Activated B cell treated with CpG ODN at 0.5 μM for 24 hours (primary cell): ENCODE measurements around the gene ARMH1. TPM values are rescaled to one million over a fixed set of nuclear protein-coding genes. Genes with fewer than 3 reads are reported as not detected.

Source experiments
- ATAC-seq: fragments of 200-7000 bp; cut with Tn5 transposase; one replicate; pipeline ENCODE4 v1.10.0; 2021; ENCODE audit warnings: low read depth, mild to moderate bottlenecking, moderate library complexity
- CTCF ChIA-PET: fragments of 350-600 bp; sonication (Branson Sonifier 250); formaldehyde crosslinking; loops from one replicate; lab custom pipeline; 2021; ENCODE audit warnings: antibody characterized with exemption; lab: Charles Lee
- POLR2A ChIA-PET: fragments of 350-600 bp; sonication (Branson Sonifier 250); formaldehyde crosslinking; loops from one replicate; lab custom pipeline; 2021; ENCODE audit warnings: antibody characterized with exemption; lab: Charles Lee
- DNase-seq: peaks from one replicate; pipeline ENCODE4 v3.0.0; 2022
- H3K27ac Mint-ChIP-seq: one replicate; pipeline ENCODE4 v1.8.0; 2020; ENCODE audit warnings: mixed read lengths
- H3K27me3 Mint-ChIP-seq: one replicate; pipeline ENCODE4 v1.8.0; 2021; ENCODE audit warnings: mixed read lengths
- H3K36me3 Mint-ChIP-seq: one replicate; pipeline ENCODE4 v1.8.0; 2021; ENCODE audit warnings: low read depth, mixed read lengths
- H3K4me1 Mint-ChIP-seq: one replicate; pipeline ENCODE4 v1.8.0; 2021; ENCODE audit warnings: mixed read lengths
- H3K4me3 Mint-ChIP-seq: one replicate; pipeline ENCODE4 v1.8.0; 2020; ENCODE audit warnings: mild to moderate bottlenecking, mixed read lengths
- H3K9me3 Mint-ChIP-seq: one replicate; pipeline ENCODE4 v1.8.0; 2020; ENCODE audit warnings: mixed read lengths
- CTCF ChIP-seq: fragments of 200-600 bp; IDR thresholded peaks from one replicate; pipeline ENCODE4 v1.8.0; 2022; ENCODE audit warnings: antibody characterized with exemption, mild to moderate bottlenecking
- intact Hi-C: fragments of 100-400 bp; cut with micrococcal nuclease; formaldehyde crosslinking; loops from one replicate; pipeline ENCODE4 v1.15.1; 2024
- total RNA-seq: library from RNA; stranded (reverse); gene quantifications from 2 replicates; pipeline ENCODE4 v1.2.3, GENCODE V29; 2022

The ARMH1 gene
- total RNA-seq, 1 donor from 2014 or later = 18.1 TPM

DNA sequence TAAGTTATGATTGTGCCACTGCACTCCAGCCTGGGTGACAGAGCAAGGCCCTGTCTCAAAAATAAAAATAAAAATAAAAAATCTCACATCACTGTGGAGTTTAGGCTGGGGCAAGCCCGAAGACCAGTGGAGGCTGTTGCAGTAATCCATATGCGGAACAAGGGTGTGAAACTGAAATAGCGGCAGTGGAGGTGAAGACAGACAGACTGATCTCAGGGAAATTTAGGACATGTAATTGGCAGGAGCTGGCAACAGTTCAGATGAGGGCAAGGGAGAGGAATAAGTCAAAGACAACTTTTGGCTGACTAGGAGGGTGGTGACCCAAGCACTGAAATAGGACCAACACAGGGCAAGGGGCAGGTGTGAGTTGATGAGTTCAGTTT lies 8.4 kb downstream of the ARMH1 start:
- TF ChIP-seq CTCF = no peak
- intact Hi-C loops = no loop called here
- no peak overlapping the region for H3K4me3 Mint-ChIP-seq
- POLR2A ChIA-PET = interaction anchor here (2.1 kb wide), 1 partner anchor 9 kb away, joined by 5 read pairs; the partner anchor contains the start of genes ARMH1 and TMEM53
- ATAC-seq = no peak
- H3K9me3 Mint-ChIP-seq = no peaks in the 10 kb centered on the region
- CTCF ChIA-PET = no interaction called here
- no peak overlapping the region for H3K27ac Mint-ChIP-seq
- peaks cover 8% of the 10 kb centered on the region for H3K4me1 Mint-ChIP-seq
- no peak for DNase-seq
- H3K36me3 Mint-ChIP-seq = no peaks in the 10 kb centered on the region
- H3K27me3 Mint-ChIP-seq = no peaks in the 10 kb centered on the region

DNA sequence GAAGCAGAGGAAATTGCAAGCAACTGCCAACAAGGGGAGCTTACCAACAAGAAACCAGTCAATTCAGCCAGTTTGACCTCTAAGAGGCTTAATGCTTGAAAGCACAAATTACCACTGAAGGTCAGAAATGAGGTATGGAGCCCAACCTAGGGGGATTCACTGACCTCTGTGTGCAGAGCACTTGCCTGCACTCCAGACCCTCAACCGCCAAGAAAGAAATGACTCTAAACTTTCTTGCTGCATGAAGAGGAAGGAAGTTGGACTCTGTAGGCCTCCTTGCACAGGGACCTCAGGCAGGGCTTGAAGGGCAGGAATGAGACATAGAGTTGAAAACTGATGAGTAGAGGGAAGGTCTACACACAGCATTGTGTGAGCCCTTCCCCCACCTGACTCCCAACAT lies 10.0 kb downstream of the ARMH1 start:
- Mint-ChIP-seq H3K4me1 (peaks cover 8% of the 10 kb centered on the region), H3K36me3 (no peaks in the 10 kb centered on the region), H3K9me3 (no peaks in the 10 kb centered on the region), H3K27ac (no peak overlapping the region), H3K4me3 (no peak overlapping the region), H3K27me3 (no peaks in the 10 kb centered on the region)
- POLR2A ChIA-PET = interaction anchor here (0.6 to 2.1 kb wide), 4 partner anchors 10 to 303 kb away, joined by 3 to 7 read pairs (median 5); partner anchors contain the start of genes ARMH1 and TMEM53
- TF ChIP-seq CTCF = no peak
- intact Hi-C loops = no loop called here
- CTCF ChIA-PET = no interaction called here
- DNase-seq (no peak), ATAC-seq (no peak)

- no peak for TF ChIP-seq CTCF
- no peak for ATAC-seq
- intact Hi-C loops = no loop called here
- POLR2A ChIA-PET = interaction anchor here (1.0 to 1.6 kb wide), 2 partner anchors 37 to 302 kb away, joined by 3 to 5 read pairs; no protein-coding TSS in a partner anchor
- Mint-ChIP-seq H3K4me1 (peaks cover 8% of the 10 kb centered on the region), H3K36me3 (no peaks in the 10 kb centered on the region), H3K27ac (no peak overlapping the region), H3K9me3 (no peaks in the 10 kb centered on the region), H3K4me3 (no peak overlapping the region), H3K27me3 (no peaks in the 10 kb centered on the region)
- CTCF ChIA-PET = no interaction called here
- DNase-seq = no peak
Measured at GRCh38 chr1:44685218-44685617, 10.7 kb downstream of the ARMH1 start.

GRCh38 chr1:44685881-44686280 lies 11.4 kb downstream of the ARMH1 start:
- peaks cover 8% of the 10 kb centered on the region for H3K4me1 Mint-ChIP-seq
- ATAC-seq (no peak), DNase-seq (no peak)
- POLR2A ChIA-PET = interaction anchor here (1.6 kb wide), 1 partner anchor 36 kb away, joined by 5 read pairs; no protein-coding TSS in a partner anchor
- no peak for TF ChIP-seq CTCF
- H3K4me3 Mint-ChIP-seq = no peak overlapping the region
- H3K27ac Mint-ChIP-seq = no peak overlapping the region
- no peaks in the 10 kb centered on the region for H3K9me3 Mint-ChIP-seq
- CTCF ChIA-PET = no interaction called here
- no peaks in the 10 kb centered on the region for H3K27me3 Mint-ChIP-seq
- H3K36me3 Mint-ChIP-seq = no peaks in the 10 kb centered on the region
- intact Hi-C loops = no loop called here

- TF ChIP-seq CTCF = no peak
- CTCF ChIA-PET = no interaction called here
- DNase-seq (no peak), ATAC-seq (no peak)
- Mint-ChIP-seq H3K36me3 (no peaks in the 10 kb centered on the region), H3K27me3 (no peaks in the 10 kb centered on the region), H3K27ac (no peak overlapping the region), H3K4me1 (peaks cover 14% of the 10 kb centered on the region), H3K9me3 (no peaks in the 10 kb centered on the region), H3K4me3 (no peak overlapping the region)
- intact Hi-C loops = no loop called here
- POLR2A ChIA-PET = no interaction called here
Measured at GRCh38 chr1:44688760-44689446, 14.4 kb downstream of the ARMH1 start.
